Measurements from ENCODE around the gene GPR158.

- TF ChIP-seq TAF1 (IDR thresholded peaks at IDR 0.05; ENCODE audit: low read depth, low read length) = no peak
- no peak for TF ChIP-seq CTCF (IDR thresholded peaks at IDR 0.05; ENCODE audit: control extremely low read depth in 1 of 3, insufficient read depth in 1 of 3, low read depth in 1 of 3, low read length in 3 of 3)
- TF ChIP-seq EZH2 (IDR thresholded peaks at IDR 0.05; ENCODE audit: low read depth, low read length, severe bottlenecking) = no peak
- no peak for TF ChIP-seq MAFK (IDR thresholded peaks at IDR 0.05; ENCODE audit: low read depth, low read length)
- no peak for TF ChIP-seq YY1 (IDR thresholded peaks at IDR 0.05; ENCODE audit: low read depth, low read length)
- TF ChIP-seq POLR2AphosphoS5 (IDR thresholded peaks at IDR 0.05; ENCODE audit: low read depth, low read length) = no peak
- no peak for TF ChIP-seq RXRA (IDR thresholded peaks at IDR 0.05; ENCODE audit: insufficient read depth, low read depth, low read length)
- TF ChIP-seq POLR2A (IDR thresholded peaks at IDR 0.05; ENCODE audit: control extremely low read depth in 1 of 2, low read depth in 2 of 2, low read length in 2 of 2) = no peak
- TF ChIP-seq GABPA (IDR thresholded peaks at IDR 0.05; ENCODE audit: borderline replicate concordance, insufficient read depth, low read length) = no peak
- no peak for TF ChIP-seq TAF7 (optimal IDR thresholded peaks at IDR 0.05; ENCODE audit: borderline replicate concordance, low read depth, low read length)
- TF ChIP-seq MAX (IDR thresholded peaks at IDR 0.05) = no peak
- no peak for TF ChIP-seq CEBPB (IDR thresholded peaks at IDR 0.05; ENCODE audit: low read depth, low read length)
These were observed 47.4 kb downstream of the GPR158 start for GRCh38 chr10:25222085-25222660.
